HEK293T (cell line): ENCODE results near the gene ADA.

ENCODE experiments used
- ARNT ChIP-seq: fragments of 450-650 bp; IDR thresholded peaks from 2 replicates; pipeline ENCODE4 v1.6.1; 2017; ENCODE audit warnings: mild to moderate bottlenecking
- BHLHE40 ChIP-seq: fragments of 450-650 bp; IDR thresholded peaks from 2 replicates; pipeline ENCODE4 v1.6.1; 2016; ENCODE audit warnings: mild to moderate bottlenecking, moderate library complexity, borderline replicate concordance
- CTBP1 ChIP-seq: fragments of 450-650 bp; IDR thresholded peaks from 2 replicates; pipeline ENCODE4 v1.6.1; 2016; ENCODE audit warnings: borderline replicate concordance
- ELF4 ChIP-seq: fragments of 450-650 bp; IDR thresholded peaks from 2 replicates; pipeline ENCODE4 v1.6.1; 2017; ENCODE audit warnings: antibody characterized with exemption
- FOXA1 ChIP-seq: fragments of 450-650 bp; IDR thresholded peaks from 2 replicates; pipeline ENCODE4 v1.6.1; 2016; ENCODE audit warnings: mild to moderate bottlenecking
- FOXK2 ChIP-seq: fragments of 450-650 bp; IDR thresholded peaks from 2 replicates; pipeline ENCODE4 v1.6.1; 2016; ENCODE audit warnings: mild to moderate bottlenecking
- FOXM1 ChIP-seq: fragments of 450-650 bp; IDR thresholded peaks from 2 replicates; pipeline ENCODE4 v1.6.1; 2017; ENCODE audit warnings: mild to moderate bottlenecking, borderline replicate concordance
- HDGF ChIP-seq: fragments of 450-650 bp; IDR thresholded peaks from 2 replicates; pipeline ENCODE4 v1.6.1; 2017; ENCODE audit warnings: antibody characterized with exemption, borderline replicate concordance
- NFRKB ChIP-seq: fragments of 450-650 bp; IDR thresholded peaks from 2 replicates; pipeline ENCODE4 v1.6.1; 2016; ENCODE audit warnings: mild to moderate bottlenecking, moderate library complexity
- SP1 ChIP-seq: fragments of 450-650 bp; IDR thresholded peaks from 2 replicates; pipeline ENCODE4 v1.6.1; 2017
- SUZ12 ChIP-seq: fragments of 450-650 bp; IDR thresholded peaks from 2 replicates; pipeline ENCODE4 v1.6.1; 2016; ENCODE audit warnings: mild to moderate bottlenecking
- TARDBP ChIP-seq: fragments of 450-650 bp; IDR thresholded peaks from 2 replicates; pipeline ENCODE4 v1.6.1; 2016
- ZNF384 ChIP-seq: fragments of 450-650 bp; IDR thresholded peaks from 2 replicates; pipeline ENCODE4 v1.6.1; 2016
- TF ChIP-seq, protein P1 (sequence below): fragments of 450-650 bp; IDR thresholded peaks from 2 replicates; pipeline ENCODE4 v1.6.1; 2016

DNA sequence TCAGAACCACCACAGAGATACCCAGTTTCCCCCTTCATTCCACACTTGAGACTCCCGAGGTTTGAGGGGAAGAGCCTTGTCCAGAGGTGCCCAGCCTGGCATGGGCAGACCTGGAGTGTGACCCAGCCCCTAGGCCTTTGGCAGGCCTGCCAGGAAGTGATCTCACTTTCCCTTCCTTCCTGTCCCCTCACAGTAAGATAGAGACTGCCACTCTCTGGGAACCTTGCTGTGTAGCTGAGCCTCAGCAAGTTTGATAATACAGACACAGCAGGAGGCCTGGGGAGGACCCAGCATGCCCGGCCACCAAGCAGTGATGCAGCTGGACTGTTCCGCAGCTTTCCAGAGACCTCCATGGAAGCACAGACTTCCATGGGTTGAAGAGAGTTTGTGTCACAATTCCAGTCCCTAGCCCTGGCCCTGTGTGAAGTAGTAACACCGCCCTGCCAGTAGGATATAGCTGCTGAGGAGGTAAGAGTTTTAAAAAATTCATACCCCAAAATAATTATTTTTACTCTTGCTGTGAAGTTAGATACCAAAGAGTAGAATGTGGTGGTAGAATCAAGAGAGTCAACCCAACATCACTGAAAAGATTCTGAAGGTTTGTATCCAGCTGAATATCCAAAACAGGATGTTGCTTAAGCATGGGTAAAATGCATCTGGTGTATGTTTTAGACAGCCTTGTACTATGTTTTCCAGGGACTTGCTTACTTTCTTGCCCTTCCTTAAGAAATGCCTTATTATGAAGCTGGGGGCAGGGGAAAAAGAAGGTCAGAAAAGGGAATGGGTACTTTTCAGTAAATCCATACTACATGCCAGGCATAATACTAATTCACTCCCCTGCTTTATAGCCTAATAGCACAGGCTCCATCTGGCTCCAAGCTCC is 52.8 kb downstream of the ADA start:
- TF ChIP-seq ZNF384: no peak
- no peak for TF ChIP-seq SP1
- no peak for TF ChIP-seq TARDBP
- no peak for TF ChIP-seq FOXK2
- TF ChIP-seq FOXM1: no peak
- TF ChIP-seq FOXA1: no peak
- TF ChIP-seq ELF4: no peak
- TF ChIP-seq HDGF: no peak
- no peak for TF ChIP-seq ARNT
- TF ChIP-seq SUZ12: no peak
- TF ChIP-seq, protein P1, sequence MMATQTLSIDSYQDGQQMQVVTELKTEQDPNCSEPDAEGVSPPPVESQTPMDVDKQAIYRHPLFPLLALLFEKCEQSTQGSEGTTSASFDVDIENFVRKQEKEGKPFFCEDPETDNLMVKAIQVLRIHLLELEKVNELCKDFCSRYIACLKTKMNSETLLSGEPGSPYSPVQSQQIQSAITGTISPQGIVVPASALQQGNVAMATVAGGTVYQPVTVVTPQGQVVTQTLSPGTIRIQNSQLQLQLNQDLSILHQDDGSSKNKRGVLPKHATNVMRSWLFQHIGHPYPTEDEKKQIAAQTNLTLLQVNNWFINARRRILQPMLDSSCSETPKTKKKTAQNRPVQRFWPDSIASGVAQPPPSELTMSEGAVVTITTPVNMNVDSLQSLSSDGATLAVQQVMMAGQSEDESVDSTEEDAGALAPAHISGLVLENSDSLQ: no peak
- TF ChIP-seq NFRKB: no peak
- TF ChIP-seq CTBP1: no peak
- no peak for TF ChIP-seq BHLHE40
